ENCODE data around the gene ETFBKMT.
"Not testable (repeated sequence)": the region's sequence is repeated elsewhere in the genome, so short reads cannot be mapped to it uniquely, and the experiment has no call there.

The ETFBKMT gene

DNA sequence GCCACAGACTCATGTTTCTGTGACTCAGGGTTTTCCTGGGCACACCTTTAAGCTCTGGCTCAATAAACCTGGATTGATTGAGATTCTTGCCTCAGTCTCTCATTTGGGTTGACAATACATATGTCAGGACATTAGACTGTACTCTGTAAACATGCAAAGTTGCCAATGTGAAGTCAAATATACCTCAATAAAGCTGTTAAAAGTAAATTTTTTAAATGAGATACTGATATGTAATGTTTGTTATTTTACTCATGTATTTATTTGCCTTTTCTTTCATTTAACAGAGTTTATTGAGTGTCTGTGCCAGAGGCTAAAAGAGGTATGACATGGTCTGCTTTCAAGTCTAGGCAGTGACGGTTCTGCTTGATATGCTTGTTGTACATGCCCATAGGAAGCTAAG lies 3.7 kb upstream of the ETFBKMT start:
- ATAC-seq (no peak), DNase-seq (no peak)

DNA sequence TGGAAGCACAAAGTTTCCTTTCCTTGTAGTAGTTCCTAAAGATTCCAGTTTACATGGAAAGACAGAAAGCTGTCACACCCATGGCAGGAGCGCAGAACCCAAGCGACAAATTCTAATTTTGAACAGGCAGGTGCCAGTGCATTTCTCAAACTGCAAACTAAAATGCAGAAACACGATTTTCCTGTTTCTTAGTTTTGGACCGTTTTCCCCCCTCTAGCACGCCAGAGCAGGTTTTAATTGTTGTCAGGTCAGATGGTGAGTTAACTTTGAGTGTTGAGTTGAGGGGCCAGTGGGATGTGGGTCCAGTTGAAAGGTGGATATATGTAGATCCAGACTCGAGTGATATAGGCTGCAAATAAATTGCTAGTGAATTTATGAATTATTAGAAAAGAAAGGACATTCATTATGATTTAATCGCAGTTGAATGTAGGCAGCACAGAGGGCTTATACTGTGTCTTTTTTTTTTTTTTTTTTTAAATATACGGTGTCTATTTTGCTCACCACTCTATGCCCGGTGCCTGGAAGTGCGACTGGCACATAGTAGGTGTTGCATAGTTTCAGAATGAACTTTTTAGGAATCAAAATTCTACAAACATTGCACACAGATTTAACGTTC lies 909 bp upstream of the ETFBKMT start:
- ATAC-seq (no peak), DNase-seq (no peak)

DNA sequence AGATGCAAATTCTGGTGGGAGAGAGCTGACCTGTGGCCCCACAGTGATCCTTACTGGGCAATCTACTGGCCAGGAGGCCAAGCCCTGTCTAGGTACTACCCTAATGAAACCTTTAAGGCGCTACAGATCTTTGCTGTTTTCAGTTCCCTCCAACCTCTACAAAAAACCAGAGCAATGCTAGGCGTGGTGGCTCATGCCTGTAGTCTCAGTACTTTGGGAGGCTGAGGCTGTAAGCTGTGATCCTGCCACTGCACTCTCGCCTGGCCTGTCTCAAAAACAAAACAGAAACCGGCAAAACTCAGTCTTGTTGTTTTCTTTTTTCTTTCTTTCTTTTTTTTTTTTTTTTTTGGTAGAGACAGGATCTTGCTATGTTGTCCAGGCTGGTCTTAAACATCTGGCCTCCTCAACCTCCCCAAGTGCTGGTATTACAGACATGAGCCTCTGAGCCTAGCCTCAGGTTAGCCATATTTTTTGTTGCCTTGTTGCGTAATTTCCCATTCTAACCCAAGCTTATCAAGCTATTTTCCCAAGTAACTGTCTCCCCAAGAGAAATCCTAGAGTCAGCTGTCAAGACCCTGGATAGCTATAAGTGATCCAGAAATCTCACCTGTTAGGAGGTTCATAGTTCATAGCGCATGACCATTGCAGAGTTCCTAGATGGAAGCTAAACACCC lies 2.8 kb downstream of the ETFBKMT start:
- DNase-seq = no peak
- no peak for ATAC-seq

DNA sequence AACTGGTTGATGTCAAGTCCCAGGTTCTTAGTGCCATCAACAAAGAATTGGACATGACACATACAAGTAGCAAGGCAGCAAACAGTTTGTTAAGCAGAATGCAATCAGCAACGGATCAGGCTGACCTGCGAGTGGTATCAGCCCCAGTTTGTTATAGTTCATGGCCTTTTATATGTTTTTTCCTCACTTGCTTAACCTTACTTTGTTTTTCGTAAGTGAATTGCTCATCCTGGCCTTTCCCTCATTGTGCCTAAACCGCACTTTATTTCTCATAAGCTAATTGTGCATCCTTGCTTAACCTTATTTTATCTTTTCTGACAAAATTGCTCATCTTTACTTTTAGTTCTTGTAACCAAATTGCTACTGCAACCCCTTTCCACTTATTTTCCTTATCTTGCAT lies 4.1 kb downstream of the ETFBKMT start:
- DNase-seq = no peak
- no peak for ATAC-seq

DNA sequence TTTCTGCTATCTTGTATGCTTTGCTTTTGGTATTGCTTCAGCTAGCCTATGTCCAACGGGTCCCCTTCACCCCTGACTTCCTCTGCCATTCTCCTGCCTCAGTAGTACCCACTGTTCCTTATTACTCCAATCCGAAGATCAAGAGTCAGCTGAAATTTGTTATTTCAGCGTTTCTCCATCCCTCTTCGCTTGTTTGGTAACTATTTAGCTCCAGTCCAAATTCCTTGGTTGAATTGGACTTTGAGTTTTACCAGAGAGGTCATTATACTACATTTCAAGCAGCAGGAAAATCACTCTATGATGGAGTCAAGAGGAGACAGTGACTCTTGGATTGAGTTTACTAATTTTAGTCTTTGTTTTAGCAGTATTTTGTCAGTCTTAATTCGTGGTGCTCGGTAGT lies 4.5 kb downstream of the ETFBKMT start:
- ATAC-seq = no peak
- DNase-seq = no peak

DNA sequence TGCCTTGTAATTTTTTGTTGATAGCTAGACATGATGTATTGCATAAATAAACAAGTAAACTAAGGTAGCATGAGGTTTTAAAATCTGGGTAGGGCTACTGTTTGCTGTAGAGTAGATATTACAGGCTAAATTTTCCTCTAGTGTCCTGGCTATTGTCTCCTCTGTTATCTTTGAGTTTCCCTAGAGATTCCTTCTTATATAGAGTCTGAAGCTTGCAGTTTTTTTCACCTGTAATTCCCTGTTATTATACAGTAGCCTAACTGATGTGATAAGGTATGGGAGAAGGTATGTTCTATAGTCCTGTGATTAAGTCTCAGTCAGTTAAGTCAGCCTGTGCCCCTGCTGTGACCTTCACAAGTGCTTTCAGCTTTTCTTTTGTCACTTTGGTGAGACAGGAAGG lies 9.5 kb downstream of the ETFBKMT start:
- no peak for DNase-seq
- no peak for ATAC-seq

DNA sequence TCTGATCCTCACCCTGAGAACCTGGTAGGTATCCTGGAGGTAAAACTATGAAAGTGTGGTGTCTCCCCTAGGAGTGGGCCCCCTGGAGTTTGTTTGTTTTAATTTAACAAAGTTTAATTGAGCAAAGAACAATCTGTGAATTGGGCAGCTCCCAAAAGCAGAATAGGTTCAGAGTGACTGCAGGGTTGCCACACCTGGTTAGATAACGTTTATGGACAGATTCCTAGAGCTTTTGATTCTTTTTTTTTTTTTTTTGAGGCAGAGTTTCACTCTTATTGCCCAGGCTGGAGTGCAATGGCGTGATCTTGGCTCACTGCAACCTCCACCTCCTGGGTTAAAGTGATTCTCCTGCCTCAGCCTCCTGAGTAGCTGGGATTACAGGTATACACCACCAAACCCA lies 10.1 kb downstream of the ETFBKMT start:
- not testable (repeated sequence) for DNase-seq, ATAC-seq

DNA sequence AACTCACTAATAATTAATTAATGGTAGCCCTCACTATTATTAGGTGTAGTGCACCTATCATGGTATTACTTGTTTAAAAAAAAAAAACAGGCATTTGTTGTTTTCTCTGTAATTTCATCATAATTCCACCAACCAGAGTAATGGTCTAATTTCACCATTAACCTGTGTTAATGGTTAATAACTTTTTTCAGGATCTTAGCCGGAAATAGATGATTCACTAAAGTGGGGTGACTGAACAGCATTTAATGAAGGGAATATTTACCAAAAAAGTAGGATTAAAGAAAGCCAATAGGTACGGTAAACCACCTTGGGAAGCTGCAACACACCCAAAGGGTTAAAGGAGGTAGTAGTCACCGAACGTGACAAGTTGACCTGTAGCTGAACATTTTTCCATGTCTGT lies 13.0 kb downstream of the ETFBKMT start:
- no peak for ATAC-seq

DNA sequence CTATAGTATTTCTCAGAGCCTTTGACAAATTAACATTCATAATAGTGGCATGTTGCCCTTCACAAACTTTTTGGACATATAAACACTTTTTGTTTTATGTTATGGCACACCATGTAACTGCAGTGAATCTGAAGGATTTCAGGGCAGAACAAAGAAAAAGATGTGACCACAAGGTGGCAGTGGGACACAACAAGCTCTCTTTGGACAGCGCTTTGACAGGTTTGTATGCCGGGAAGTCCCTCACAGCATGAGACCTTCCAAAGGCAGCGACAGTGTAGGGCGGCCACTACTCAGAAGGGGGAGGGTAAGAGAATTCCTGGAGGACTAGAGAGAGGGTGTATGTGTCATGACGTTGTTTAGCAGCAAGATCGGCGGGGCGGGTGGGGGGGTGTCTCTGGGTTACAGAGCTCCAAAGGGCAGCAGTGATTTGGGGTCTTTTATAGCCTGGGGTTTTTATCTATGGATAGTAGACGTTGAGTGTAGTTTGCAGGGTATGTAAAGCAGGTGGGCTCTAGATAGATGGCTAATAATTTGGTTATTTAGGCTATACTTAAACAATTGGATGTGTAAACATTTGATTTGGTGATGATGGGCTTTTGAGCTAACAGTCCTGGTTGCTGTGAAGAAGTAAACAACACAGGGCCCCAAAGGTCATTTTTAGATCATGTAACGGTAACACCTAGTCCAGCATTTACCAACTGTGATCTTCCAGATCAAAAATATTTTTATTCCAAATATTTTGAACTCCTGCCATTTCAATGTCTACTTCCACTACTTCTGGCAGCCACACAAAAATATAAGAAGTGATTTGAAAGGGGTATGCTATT lies 22.9 kb downstream of the ETFBKMT start:
- ATAC-seq = peak; percentile 90
- peak; percentile 59 for DNase-seq

More for the DNA sequence above, 13.0 kb downstream of the ETFBKMT start:
- no peak for DNase-seq

DNA sequence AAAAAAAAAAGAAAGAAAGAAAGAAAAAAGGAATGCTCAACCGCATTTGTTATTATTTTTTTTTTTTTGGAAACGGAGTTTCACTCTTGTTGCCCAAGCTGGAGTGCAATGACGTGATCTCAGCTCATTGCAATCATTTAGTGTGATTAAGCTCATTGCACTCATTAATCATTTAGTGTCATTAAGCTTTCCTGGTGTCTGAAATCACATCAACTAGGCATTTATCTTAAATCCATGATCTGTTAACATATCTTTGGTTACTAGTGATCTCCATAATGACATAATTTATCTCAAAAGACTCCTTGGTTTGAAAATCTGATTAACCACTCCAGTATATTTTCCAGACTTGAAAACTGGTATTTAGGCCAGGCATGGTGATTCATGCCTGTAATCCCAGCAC lies 26.3 kb downstream of the ETFBKMT start:
- DNase-seq = no peak
- no peak for ATAC-seq

DNA sequence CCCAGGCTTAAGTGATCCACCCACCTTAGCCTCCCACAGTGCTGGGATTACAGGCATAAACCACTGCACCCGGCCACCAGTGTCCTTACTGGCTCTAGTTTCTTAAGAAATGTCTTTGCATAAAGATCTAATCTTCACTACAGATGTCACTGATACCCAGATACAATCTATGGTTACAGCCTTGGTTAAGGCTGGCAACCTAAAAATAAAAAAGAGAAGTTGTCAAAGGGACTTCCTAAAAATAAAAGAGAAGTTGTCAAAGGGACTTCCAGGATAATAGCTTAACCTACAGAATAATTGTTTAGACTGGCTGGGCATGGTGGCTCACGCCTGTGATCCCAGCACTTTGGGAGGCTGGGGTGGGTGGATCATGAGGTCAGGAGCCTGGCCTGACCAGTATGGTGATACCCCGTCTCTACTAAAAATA lies 27.6 kb downstream of the ETFBKMT start:
- ATAC-seq = peak; percentile 6

DNA sequence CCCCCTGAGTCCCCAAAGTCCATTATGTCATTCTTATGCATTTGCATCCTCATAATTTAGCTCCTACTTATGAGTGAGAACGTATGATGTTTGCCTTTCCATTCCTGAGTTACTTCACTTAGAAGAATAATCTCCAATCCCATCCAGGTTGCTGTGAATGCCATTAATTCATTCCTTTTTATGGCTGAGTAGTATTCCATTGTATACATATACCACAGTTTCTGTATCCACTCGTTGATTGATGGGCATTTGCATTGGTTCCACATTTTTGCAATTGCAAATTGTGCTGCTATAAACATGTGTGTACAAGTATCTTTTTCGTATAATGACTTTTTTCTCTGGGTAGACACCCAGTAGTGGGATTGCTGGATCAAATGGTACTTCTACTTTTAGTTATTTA lies 30.4 kb downstream of the ETFBKMT start:
- not testable (repeated sequence) for DNase-seq, ATAC-seq

More for the DNA sequence above, 27.6 kb downstream of the ETFBKMT start:
- peak; percentile 12 for DNase-seq

DNA sequence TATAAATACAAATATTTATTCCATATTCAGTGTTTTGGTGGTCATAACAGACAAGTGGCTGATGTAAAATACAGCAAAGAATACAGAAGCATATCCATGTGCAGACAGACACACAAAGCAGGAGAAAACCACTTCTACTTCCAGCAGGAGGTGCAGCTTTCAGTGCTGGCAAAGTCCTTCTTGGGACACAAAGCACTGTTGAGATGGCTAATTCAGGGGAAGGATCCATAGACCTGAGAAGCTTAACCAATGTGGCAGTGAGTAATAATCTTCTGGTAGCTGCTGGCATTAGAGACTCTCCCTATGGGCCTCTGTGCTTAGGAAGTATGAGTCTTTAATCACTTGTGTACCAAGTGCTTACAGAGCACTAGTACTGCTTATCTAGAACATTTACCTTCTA lies 42.6 kb downstream of the ETFBKMT start:
- ATAC-seq = no peak

DNA sequence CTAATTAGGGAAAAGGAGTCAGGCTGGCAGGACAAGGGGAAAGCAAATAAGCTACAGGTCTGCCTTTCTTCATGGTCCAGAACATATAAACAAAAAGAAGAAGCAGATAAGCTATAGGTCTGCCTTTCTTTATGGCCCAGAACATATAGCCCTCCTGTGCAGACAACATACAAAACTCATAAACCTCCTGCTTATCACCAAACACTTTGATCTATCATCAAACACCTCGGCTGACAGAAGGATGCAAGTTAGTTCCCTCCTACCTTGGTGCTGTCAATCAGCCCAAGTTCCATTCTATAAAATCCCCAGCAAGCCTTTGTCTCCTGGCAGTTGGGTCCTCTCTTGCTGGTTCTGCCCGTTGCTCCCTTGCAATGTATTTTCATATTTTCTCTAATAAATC lies 46.1 kb downstream of the ETFBKMT start:
- no peak for ATAC-seq
- no peak for DNase-seq

More for the DNA sequence above, 42.6 kb downstream of the ETFBKMT start:
- no peak for DNase-seq

DNA sequence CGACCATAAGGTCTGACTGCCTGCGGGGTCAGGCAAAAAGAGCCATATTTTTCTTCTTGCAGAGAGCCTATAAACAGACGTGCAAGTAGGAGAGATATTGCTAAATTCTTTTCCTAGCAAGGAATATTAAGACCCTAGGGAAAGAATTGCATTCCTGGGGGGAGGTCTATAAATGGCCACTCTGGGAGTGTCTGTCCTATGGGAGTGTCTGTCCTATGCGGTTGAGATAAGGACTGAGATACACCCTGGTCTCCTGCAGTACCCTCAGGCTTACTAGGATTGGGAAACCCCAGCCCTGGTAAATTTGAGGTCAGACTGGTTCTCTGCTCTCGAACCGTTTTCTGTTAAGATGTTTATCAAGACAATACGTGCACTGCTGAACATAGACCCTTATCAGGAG lies 48.6 kb downstream of the ETFBKMT start:
- ATAC-seq, DNase-seq: not testable (repeated sequence)

DNA sequence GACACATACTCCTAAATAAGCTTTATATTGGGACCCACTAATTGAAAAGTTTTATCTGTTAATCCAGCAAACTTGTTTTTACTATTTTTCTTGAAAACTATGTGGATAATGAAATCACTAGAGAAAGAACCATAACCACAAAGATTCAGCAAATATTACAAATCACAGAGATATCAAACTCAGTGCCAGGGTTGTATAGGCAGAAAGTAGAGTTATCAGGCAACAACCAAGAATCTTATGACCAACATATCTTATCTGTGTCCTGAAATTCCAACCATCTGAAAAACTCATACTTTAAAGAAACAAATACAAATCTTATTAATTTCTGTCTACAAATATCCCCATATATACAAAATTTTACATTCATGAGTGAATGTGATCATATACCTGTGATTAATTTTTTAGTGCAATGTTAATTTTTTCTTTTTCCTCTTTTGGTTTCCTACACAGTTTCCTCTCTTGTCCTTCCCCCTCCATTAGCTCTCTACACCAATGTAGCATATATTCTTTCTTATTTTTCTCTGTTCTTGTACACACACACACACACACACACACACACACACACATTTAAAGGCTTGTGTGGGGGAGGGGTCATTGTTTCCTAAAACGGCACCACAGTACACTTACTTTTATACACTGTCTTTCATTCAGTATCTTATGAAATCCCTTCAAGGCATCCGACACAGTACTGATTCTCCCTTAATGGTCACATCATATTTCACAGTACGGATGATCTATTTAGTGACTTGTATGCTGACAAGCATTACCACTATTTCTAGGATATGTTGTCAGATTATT lies 50.7 kb downstream of the ETFBKMT start:
- ATAC-seq (no peak), DNase-seq (no peak)

DNA sequence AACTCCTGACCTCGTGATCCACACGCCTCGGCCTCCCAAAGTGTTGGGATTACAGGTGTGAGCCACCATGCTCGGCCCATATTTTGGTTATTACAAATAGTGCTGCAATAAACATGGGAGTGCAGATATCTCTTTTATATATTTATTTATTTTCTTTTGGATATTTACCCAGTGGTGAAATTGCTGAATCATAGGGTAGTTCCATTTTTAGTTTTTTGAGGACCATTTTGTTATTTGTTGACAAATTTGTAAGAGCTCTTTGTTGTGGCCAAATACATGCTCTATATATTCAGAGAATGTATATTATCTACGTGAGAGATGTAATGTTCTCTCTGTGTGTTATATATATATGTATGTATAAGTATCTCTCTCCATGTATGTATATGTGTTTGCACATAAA lies 53.4 kb downstream of the ETFBKMT start:
- DNase-seq (no peak), ATAC-seq (no peak)

DNA sequence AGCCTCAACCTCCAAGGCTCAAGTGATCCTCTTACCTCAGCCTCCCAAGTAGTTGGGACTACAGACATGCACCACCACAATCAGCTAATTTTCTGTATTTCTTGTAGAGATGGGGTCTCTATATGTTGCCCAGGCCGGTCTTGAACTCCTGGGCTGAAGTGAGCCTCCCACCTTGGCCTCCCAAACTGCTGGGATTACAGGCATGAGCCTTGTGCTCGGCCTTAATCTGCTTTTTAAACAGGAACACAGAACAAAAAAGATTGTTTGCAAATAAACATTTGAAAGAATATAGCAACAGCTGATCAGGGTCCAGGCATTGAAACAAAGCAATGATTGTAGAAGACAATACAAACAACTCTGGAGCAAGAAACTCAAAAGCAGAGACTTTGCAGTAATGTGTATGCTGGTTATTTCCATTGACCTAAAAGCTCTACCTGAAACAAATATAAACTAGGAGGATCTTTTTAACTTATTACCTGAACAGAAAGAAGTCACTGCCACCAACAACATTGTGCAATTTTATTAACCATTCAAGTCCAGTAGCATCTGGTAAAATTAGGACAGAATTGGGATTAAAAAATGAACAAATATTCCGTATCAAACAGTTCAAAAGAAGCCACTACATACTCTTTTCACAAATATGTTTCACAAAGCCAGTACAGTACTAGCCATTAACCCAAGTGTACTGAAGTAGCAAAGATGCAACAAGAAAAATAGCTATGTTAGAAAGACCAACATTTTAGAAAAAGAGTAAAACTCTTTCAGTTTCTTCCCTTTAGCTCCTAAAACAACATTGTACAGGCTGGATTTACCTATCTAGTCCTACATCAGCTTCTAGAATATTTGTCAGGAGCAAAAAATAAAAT lies 55.2 kb downstream of the ETFBKMT start:
- ATAC-seq (no peak), DNase-seq (no peak)

DNA sequence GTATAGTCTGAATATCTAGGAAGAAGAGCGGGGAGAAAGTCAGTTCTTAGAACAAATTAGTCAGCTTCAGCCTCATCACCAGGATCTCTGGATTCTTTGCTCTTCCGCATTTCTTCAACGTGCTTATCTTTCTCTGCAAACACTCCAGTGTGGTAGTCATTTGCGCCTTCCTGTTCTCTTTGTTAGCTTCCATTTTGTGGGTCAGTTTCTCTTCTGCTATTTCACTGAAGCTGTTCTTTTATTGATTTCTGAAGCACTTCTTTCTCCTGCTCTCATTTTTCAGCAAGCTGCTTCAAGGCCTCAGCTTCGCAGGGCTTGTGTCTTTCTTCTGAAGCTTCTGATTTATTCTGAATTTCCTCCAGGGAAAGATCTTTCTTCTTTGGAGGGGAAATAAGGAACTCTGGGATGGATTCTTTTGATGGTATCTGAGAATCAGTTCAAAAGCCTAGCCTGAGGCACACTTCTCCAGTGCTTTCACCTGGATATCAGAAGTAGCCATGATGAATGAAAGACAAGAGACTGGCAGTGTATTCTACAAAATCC lies 55.9 kb downstream of the ETFBKMT start:
- peak; percentile 23 for ATAC-seq
- no peak for DNase-seq

DNA sequence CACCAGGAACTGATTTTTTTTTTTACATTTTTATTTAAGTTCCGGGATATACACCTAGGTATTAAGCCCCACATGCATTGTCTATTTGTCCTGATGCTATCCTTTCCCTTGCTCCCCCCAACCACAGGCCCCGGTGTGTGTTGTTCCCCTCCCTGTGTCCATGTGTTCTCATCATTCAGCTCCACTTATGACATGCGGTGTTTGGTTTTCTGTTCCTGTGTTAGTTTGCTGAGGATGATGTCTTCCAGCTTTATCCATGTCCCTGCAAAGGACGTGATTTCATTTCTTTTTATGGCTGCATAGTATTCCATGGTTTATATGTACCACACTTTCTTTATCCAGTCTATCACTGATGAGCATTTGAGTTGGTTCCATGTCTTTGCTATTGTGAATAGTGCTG lies 57.5 kb downstream of the ETFBKMT start:
- not testable (repeated sequence) for ATAC-seq, DNase-seq
